Neural crest cell (in vitro differentiated cells): ENCODE data around the gene NELL2. TPM values are rescaled to one million over a fixed set of nuclear protein-coding genes. Genes with fewer than 3 reads are reported as not detected.

Experiments used
- DNase-seq: peaks from one replicate; pipeline ENCODE4 v3.0.0; 2021; ENCODE audit warnings: low read depth, mixed read lengths, low spot score
- H3K27ac Mint-ChIP-seq: one replicate; pipeline ENCODE4 v1.8.0; 2021; ENCODE audit warnings: mild to moderate bottlenecking, mixed read lengths; ENCODE audit not compliant: unreplicated experiment
- H3K27me3 Mint-ChIP-seq: 2 replicates; pipeline ENCODE4 v1.8.0; 2021; ENCODE audit warnings: low read depth, mild to moderate bottlenecking, mixed read lengths
- H3K36me3 Mint-ChIP-seq: 2 replicates; pipeline ENCODE4 v1.8.0; 2021; ENCODE audit warnings: low read depth, mild to moderate bottlenecking, mixed read lengths
- H3K4me1 Mint-ChIP-seq: 2 replicates; pipeline ENCODE4 v1.8.0; 2021; ENCODE audit warnings: mixed read lengths
- H3K4me3 Mint-ChIP-seq: one replicate; pipeline ENCODE4 v1.8.0; 2021; ENCODE audit warnings: mild to moderate bottlenecking, mixed read lengths
- H3K9me3 Mint-ChIP-seq: 2 replicates; pipeline ENCODE4 v1.8.0; 2021; ENCODE audit warnings: mixed read lengths
- total RNA-seq: library from RNA; stranded (reverse); gene quantifications from 2 replicates; pipeline ENCODE4 v1.2.1, GENCODE V29; 2021
- TF ChIP-seq, protein P1 (sequence below): fragments of 200-600 bp; sonication (generic); conservative IDR thresholded peaks from 2 replicates; pipeline ENCODE4 v1.5.0; 2021; ENCODE audit warnings: antibody characterized with exemption, mild to moderate bottlenecking

Gene NELL2
- total RNA-seq, 1 donor from 2014 or later: 101 TPM

- Mint-ChIP-seq H3K4me3 (no peak overlapping the region), H3K36me3 (peaks cover 3% of the 10 kb centered on the region), H3K27me3 (no peaks in the 10 kb centered on the region), H3K4me1 (peaks cover 4% of the 10 kb centered on the region), H3K9me3 (peaks cover 6% of the 10 kb centered on the region), H3K27ac (no peak overlapping the region)
- TF ChIP-seq, protein P1, sequence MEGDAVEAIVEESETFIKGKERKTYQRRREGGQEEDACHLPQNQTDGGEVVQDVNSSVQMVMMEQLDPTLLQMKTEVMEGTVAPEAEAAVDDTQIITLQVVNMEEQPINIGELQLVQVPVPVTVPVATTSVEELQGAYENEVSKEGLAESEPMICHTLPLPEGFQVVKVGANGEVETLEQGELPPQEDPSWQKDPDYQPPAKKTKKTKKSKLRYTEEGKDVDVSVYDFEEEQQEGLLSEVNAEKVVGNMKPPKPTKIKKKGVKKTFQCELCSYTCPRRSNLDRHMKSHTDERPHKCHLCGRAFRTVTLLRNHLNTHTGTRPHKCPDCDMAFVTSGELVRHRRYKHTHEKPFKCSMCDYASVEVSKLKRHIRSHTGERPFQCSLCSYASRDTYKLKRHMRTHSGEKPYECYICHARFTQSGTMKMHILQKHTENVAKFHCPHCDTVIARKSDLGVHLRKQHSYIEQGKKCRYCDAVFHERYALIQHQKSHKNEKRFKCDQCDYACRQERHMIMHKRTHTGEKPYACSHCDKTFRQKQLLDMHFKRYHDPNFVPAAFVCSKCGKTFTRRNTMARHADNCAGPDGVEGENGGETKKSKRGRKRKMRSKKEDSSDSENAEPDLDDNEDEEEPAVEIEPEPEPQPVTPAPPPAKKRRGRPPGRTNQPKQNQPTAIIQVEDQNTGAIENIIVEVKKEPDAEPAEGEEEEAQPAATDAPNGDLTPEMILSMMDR: no peak
- DNase-seq: no peak
Observed at GRCh38 chr12:44537354-44537753, 338.8 kb downstream of the NELL2 start.

- H3K9me3 Mint-ChIP-seq: peaks cover 3% of the 10 kb centered on the region
- H3K27ac Mint-ChIP-seq: no peak overlapping the region
- no peak overlapping the region for H3K4me3 Mint-ChIP-seq
- DNase-seq: no peak
- H3K27me3 Mint-ChIP-seq: no peaks in the 10 kb centered on the region
- TF ChIP-seq, protein P1: no peak
- H3K36me3 Mint-ChIP-seq: peaks cover 3% of the 10 kb centered on the region
- H3K4me1 Mint-ChIP-seq: peaks cover 14% of the 10 kb centered on the region
Observed at GRCh38 chr12:44532940-44533339, 343.2 kb downstream of the NELL2 start.

- Mint-ChIP-seq H3K4me1 (peaks cover 10% of the 10 kb centered on the region), H3K27me3 (no peaks in the 10 kb centered on the region), H3K27ac (peak overlapping the region; percentile 51), H3K4me3 (no peak overlapping the region), H3K36me3 (peaks cover 7% of the 10 kb centered on the region), H3K9me3 (peaks cover 3% of the 10 kb centered on the region)
- DNase-seq: no peak
- TF ChIP-seq, protein P1: no peak
Observed at GRCh38 chr12:44531320-44531971, 344.7 kb downstream of the NELL2 start.

- no peaks in the 10 kb centered on the region for H3K9me3 Mint-ChIP-seq
- peaks cover 6% of the 10 kb centered on the region for H3K4me1 Mint-ChIP-seq
Observed at GRCh38 chr12:44526655-44527182, 349.4 kb downstream of the NELL2 start.

DNA sequence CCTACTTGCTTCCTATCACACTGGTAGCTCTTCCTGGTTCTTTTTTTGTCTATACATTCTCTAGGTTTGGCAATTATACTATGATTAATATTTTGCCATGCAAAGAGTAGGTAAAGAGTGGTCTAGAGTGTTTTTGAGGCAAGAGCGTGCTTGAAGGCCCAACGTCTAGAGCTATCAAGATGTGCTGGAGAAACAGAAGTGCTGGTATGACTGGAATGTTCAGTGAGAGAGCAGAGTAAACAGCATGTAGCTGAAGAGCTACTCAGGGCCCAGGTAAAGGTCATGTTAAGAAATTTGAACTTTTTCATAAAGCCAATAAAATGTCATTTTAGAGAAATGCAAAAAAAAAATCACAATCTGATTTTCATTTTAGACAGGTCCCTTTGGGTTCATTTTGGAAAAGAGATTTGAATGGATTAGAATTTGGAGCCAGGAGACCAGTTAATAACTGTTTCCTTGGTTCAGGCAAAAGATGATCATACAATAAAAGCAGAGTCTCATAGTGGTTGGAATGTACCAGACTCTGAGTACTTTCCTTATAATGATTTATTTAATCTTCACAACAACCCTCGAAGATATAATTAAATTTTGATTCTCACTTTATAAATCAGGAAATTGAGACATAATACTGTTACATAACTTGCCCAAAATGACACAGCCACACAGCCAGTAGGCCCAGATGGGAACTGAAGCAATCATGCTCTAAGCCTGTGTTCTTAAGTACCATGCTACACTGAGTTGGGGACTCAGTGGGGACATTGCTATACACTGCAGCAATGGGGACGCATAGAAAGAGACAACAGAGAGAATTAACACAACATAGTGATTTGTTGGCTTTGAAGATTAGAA is 350.1 kb downstream of the NELL2 start:
- TF ChIP-seq, protein P1: no peak
- no peaks in the 10 kb centered on the region for H3K9me3 Mint-ChIP-seq
- no peak overlapping the region for H3K27ac Mint-ChIP-seq
- H3K4me1 Mint-ChIP-seq: no peaks in the 10 kb centered on the region
- H3K4me3 Mint-ChIP-seq: no peak overlapping the region
- no peak for DNase-seq
- H3K27me3 Mint-ChIP-seq: no peaks in the 10 kb centered on the region
- H3K36me3 Mint-ChIP-seq: peaks cover 8% of the 10 kb centered on the region

More at GRCh38 chr12:44526655-44527182, 349.4 kb downstream of the NELL2 start:
- H3K4me3 Mint-ChIP-seq: no peak overlapping the region
- no peak for DNase-seq
- H3K27ac Mint-ChIP-seq: no peak overlapping the region
- peaks cover 7% of the 10 kb centered on the region for H3K36me3 Mint-ChIP-seq
- no peaks in the 10 kb centered on the region for H3K27me3 Mint-ChIP-seq
- TF ChIP-seq, protein P1: no peak
